AG04449 (cell line): Measurements from ENCODE around the gene TRIM10.

Source experiments
- CTCF ChIA-PET: fragments of 350-600 bp; formaldehyde crosslinking; extraction: SDS; loops from one replicate; lab custom pipeline; 2021; ENCODE audit warnings: antibody characterized with exemption; lab: Yijun Ruan, JAX
- POLR2A ChIA-PET: fragments of 400-600, 350-600 bp; formaldehyde crosslinking; extraction: SDS; loops from one replicate; lab custom pipeline; 2020; ENCODE audit warnings: antibody characterized with exemption, inconsistent platforms; lab: Yijun Ruan, JAX
- DNase-seq: peaks from one replicate; pipeline ENCODE4 v3.0.0-alpha.2; 2010; ENCODE audit warnings: low read depth, low spot score
- H3K4me3 ChIP-seq: 2 replicates; pipeline ENCODE4 v1.5.1; 2011; ENCODE audit warnings: low read depth, mild to moderate bottlenecking, control low read depth, low read length
- TF ChIP-seq, protein P1 (sequence below): IDR thresholded peaks from one replicate; pipeline ENCODE4 v1.5.1; 2011; ENCODE audit warnings: mild to moderate bottlenecking, moderate library complexity, low read length, control low read depth, inconsistent platforms; ENCODE audit not compliant: insufficient read depth; ENCODE audit errors: missing control alignments

TRIM10 gene

GRCh38 chr6:30160008-30160784, 815 bp downstream of the TRIM10 start:
- TF ChIP-seq, protein P1, sequence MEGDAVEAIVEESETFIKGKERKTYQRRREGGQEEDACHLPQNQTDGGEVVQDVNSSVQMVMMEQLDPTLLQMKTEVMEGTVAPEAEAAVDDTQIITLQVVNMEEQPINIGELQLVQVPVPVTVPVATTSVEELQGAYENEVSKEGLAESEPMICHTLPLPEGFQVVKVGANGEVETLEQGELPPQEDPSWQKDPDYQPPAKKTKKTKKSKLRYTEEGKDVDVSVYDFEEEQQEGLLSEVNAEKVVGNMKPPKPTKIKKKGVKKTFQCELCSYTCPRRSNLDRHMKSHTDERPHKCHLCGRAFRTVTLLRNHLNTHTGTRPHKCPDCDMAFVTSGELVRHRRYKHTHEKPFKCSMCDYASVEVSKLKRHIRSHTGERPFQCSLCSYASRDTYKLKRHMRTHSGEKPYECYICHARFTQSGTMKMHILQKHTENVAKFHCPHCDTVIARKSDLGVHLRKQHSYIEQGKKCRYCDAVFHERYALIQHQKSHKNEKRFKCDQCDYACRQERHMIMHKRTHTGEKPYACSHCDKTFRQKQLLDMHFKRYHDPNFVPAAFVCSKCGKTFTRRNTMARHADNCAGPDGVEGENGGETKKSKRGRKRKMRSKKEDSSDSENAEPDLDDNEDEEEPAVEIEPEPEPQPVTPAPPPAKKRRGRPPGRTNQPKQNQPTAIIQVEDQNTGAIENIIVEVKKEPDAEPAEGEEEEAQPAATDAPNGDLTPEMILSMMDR, result no peak
- CTCF ChIA-PET, result interaction anchor here (0.6 kb wide), 1 partner anchor 13 kb away, joined by 3 read pairs; no protein-coding TSS in a partner anchor
- no peak for DNase-seq
- no peak overlapping the region for H3K4me3 ChIP-seq
- POLR2A ChIA-PET, result no interaction called here

GRCh38 chr6:30158475-30159040, 2.5 kb downstream of the TRIM10 start:
- POLR2A ChIA-PET, result no interaction called here
- CTCF ChIA-PET, result interaction anchor here (1.0 kb wide), 1 partner anchor 27 kb away, joined by 3 read pairs; no protein-coding TSS in a partner anchor
- TF ChIP-seq, protein P1, result no peak
- no peak overlapping the region for H3K4me3 ChIP-seq
- no peak for DNase-seq

GRCh38 chr6:30157999-30158398, 3.0 kb downstream of the TRIM10 start:
- CTCF ChIA-PET, result interaction anchor here (0.9 to 1.5 kb wide), 2 partner anchors 24 to 55 kb away, joined by 3 read pairs; no protein-coding TSS in a partner anchor
- TF ChIP-seq, protein P1, result no peak
- H3K4me3 ChIP-seq, result no peak overlapping the region
- POLR2A ChIA-PET, result interaction anchor here (0.6 kb wide), 1 partner anchor 69 kb away, joined by 3 read pairs; no protein-coding TSS in a partner anchor
- DNase-seq, result no peak

DNA sequence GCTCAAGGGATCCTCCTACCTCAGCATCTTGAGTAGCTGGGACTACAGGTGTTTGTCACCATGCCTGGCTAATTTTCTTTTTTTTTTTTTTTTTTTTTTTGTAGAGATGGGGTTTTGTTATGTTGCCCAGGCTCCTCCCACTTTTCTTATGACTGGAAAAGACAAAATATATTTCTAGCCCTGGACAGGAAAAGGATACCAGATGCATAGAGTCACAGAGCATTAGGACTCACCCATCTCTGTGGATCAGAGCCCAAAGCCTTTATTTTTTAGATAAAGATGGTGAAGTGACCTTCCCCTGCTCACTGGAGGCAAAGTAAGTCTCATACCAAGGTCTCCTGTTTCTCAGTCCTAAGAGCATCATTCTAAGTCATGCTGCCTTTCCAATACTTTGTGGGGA, 3.4 kb downstream of the TRIM10 start:
- ChIA-PET POLR2A (interaction anchor here (0.6 kb wide), 1 partner anchor 70 kb away, joined by 3 read pairs; no protein-coding TSS in a partner anchor), CTCF (interaction anchor here (0.9 to 1.5 kb wide), 2 partner anchors 23 to 54 kb away, joined by 3 read pairs; no protein-coding TSS in a partner anchor)
- H3K4me3 ChIP-seq, result no peak overlapping the region
- no peak for DNase-seq
- TF ChIP-seq, protein P1, result no peak

DNA sequence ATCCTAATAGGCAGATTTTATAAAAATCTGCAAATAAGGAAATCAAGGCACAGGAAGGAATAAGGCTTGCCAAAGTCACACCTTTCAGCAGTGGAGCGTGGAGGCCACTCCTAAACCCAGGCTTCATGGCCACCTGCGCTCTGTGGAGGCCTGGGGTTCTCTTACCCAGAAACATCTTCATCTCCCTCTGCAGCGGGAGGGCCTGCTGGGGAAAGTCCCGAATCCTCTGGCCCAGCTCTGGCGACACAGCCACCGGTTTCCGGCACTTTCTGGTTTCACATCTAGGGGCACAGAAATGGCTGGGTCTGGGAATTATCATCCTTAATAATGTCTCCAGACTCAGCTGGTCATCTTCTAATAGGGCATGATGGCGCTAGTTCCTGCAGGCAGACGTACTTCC, 4.2 kb downstream of the TRIM10 start:
- no peak overlapping the region for H3K4me3 ChIP-seq
- TF ChIP-seq, protein P1, result no peak
- POLR2A ChIA-PET, result no interaction called here
- no peak for DNase-seq
- CTCF ChIA-PET, result interaction anchor here (0.9 to 1.5 kb wide), 2 partner anchors 23 to 25 kb away, joined by 3 read pairs; no protein-coding TSS in a partner anchor

DNA sequence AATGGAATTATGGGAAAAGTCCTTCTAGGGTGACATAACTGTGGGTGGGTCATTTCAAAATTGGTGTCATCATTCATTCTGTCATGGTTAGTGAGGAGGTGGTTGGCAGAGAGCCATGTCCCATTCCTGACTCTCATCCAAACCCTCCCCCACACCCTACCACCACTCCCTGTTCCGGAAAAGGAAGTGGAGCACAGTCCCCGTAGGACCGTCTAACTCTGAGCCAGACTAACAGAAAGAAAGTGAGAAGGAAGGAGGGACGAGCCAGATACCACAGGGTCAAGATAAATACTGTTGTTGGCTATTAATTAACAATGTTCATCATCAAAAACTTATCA, 4.8 kb downstream of the TRIM10 start:
- DNase-seq, result no peak
- TF ChIP-seq, protein P1, result no peak
- POLR2A ChIA-PET, result no interaction called here
- no peak overlapping the region for H3K4me3 ChIP-seq
- CTCF ChIA-PET, result interaction anchor here (0.8 to 6.7 kb wide), 4 partner anchors 25 to 503 kb away, joined by 3 to 56 read pairs (median 4); no protein-coding TSS in a partner anchor
